Activated naive CD8-positive, alpha-beta T cell treated with anti-CD3 and anti-CD28 coated beads, Interleukin-2, amount 50 U/mL, for 24 hours (primary cell): ENCODE results near the gene RNLS.

Source experiments
- ATAC-seq: fragments of 150-1000 bp; cut with Tn5 transposase; one replicate; pipeline ENCODE4 v1.10.0; 2021
- DNase-seq: peaks from one replicate; pipeline ENCODE4 v3.0.0; 2021
- H3K27ac Mint-ChIP-seq: one replicate; pipeline ENCODE4 v1.8.0; 2021; ENCODE audit warnings: mild to moderate bottlenecking, mixed read lengths
- H3K27me3 Mint-ChIP-seq: one replicate; pipeline ENCODE4 v1.8.0; 2021; ENCODE audit warnings: mixed read lengths
- H3K36me3 Mint-ChIP-seq: one replicate; pipeline ENCODE4 v1.8.0; 2021; ENCODE audit warnings: low read depth, mixed read lengths
- H3K4me1 Mint-ChIP-seq: one replicate; pipeline ENCODE4 v1.8.0; 2021; ENCODE audit warnings: mixed read lengths
- H3K4me3 Mint-ChIP-seq: one replicate; pipeline ENCODE4 v1.8.0; 2021; ENCODE audit warnings: mild to moderate bottlenecking, moderate library complexity, mixed read lengths
- H3K9me3 Mint-ChIP-seq: one replicate; pipeline ENCODE4 v1.8.0; 2021; ENCODE audit warnings: mixed read lengths

The RNLS gene

GRCh38 chr10:88236121-88236743 is 346.9 kb downstream of the RNLS start:
- no peak for DNase-seq

GRCh38 chr10:88234297-88234696 is 348.8 kb downstream of the RNLS start:
- no peak overlapping the region for H3K4me3 Mint-ChIP-seq
- H3K36me3 Mint-ChIP-seq: no peaks in the 10 kb centered on the region
- peaks cover 7% of the 10 kb centered on the region for H3K9me3 Mint-ChIP-seq
- no peak overlapping the region for H3K27ac Mint-ChIP-seq
- peaks cover 4% of the 10 kb centered on the region for H3K4me1 Mint-ChIP-seq
- DNase-seq: no peak
- no peaks in the 10 kb centered on the region for H3K27me3 Mint-ChIP-seq
- ATAC-seq: no peak

More at GRCh38 chr10:88236121-88236743, 346.9 kb downstream of the RNLS start:
- H3K27ac Mint-ChIP-seq: no peak overlapping the region
- H3K4me1 Mint-ChIP-seq: peaks cover 4% of the 10 kb centered on the region
- no peak overlapping the region for H3K4me3 Mint-ChIP-seq
- H3K9me3 Mint-ChIP-seq: no peaks in the 10 kb centered on the region
- H3K27me3 Mint-ChIP-seq: no peaks in the 10 kb centered on the region
- ATAC-seq: no peak
- no peaks in the 10 kb centered on the region for H3K36me3 Mint-ChIP-seq

GRCh38 chr10:88233870-88234269 is 349.2 kb downstream of the RNLS start:
- H3K27ac Mint-ChIP-seq: no peak overlapping the region
- DNase-seq: no peak
- no peak overlapping the region for H3K4me3 Mint-ChIP-seq
- peaks cover 7% of the 10 kb centered on the region for H3K9me3 Mint-ChIP-seq
- no peak for ATAC-seq
- no peaks in the 10 kb centered on the region for H3K27me3 Mint-ChIP-seq
- no peaks in the 10 kb centered on the region for H3K36me3 Mint-ChIP-seq
- H3K4me1 Mint-ChIP-seq: peaks cover 4% of the 10 kb centered on the region

- Mint-ChIP-seq H3K4me1 (peaks cover 4% of the 10 kb centered on the region), H3K4me3 (no peak overlapping the region), H3K36me3 (no peaks in the 10 kb centered on the region), H3K9me3 (peaks cover 7% of the 10 kb centered on the region), H3K27me3 (no peaks in the 10 kb centered on the region), H3K27ac (no peak overlapping the region)
- ATAC-seq (no peak), DNase-seq (no peak)
Observed at GRCh38 chr10:88232983-88233543, 350.1 kb downstream of the RNLS start.

GRCh38 chr10:88232029-88232895 is 350.9 kb downstream of the RNLS start:
- no peaks in the 10 kb centered on the region for H3K27me3 Mint-ChIP-seq
- peaks cover 7% of the 10 kb centered on the region for H3K9me3 Mint-ChIP-seq
- ATAC-seq (no peak), DNase-seq (no peak)
- H3K36me3 Mint-ChIP-seq: no peaks in the 10 kb centered on the region
- no peak overlapping the region for H3K4me3 Mint-ChIP-seq
- peaks cover 4% of the 10 kb centered on the region for H3K4me1 Mint-ChIP-seq
- H3K27ac Mint-ChIP-seq: no peak overlapping the region

GRCh38 chr10:88230251-88230650 is 352.9 kb downstream of the RNLS start:
- H3K27ac Mint-ChIP-seq: no peak overlapping the region
- H3K4me1 Mint-ChIP-seq: no peaks in the 10 kb centered on the region
- H3K27me3 Mint-ChIP-seq: no peaks in the 10 kb centered on the region
- no peak overlapping the region for H3K4me3 Mint-ChIP-seq
- no peak for DNase-seq
- ATAC-seq: no peak
- H3K36me3 Mint-ChIP-seq: no peaks in the 10 kb centered on the region
- H3K9me3 Mint-ChIP-seq: peaks cover 7% of the 10 kb centered on the region

- DNase-seq: no peak
- ATAC-seq: no peak
- no peaks in the 10 kb centered on the region for H3K27me3 Mint-ChIP-seq
- H3K27ac Mint-ChIP-seq: no peak overlapping the region
- H3K4me1 Mint-ChIP-seq: no peaks in the 10 kb centered on the region
- H3K36me3 Mint-ChIP-seq: no peaks in the 10 kb centered on the region
- H3K9me3 Mint-ChIP-seq: peaks cover 7% of the 10 kb centered on the region
- H3K4me3 Mint-ChIP-seq: no peak overlapping the region
Observed at GRCh38 chr10:88228130-88228529, 355.0 kb downstream of the RNLS start.

GRCh38 chr10:88227342-88228018 is 355.6 kb downstream of the RNLS start:
- ATAC-seq (no peak), DNase-seq (no peak)
- Mint-ChIP-seq H3K27me3 (no peaks in the 10 kb centered on the region), H3K9me3 (peaks cover 7% of the 10 kb centered on the region), H3K4me1 (no peaks in the 10 kb centered on the region), H3K27ac (no peak overlapping the region), H3K4me3 (no peak overlapping the region), H3K36me3 (no peaks in the 10 kb centered on the region)

- DNase-seq (no peak), ATAC-seq (no peak)
- Mint-ChIP-seq H3K36me3 (no peaks in the 10 kb centered on the region), H3K4me1 (no peaks in the 10 kb centered on the region), H3K27me3 (no peaks in the 10 kb centered on the region), H3K27ac (no peak overlapping the region), H3K4me3 (no peak overlapping the region), H3K9me3 (peaks cover 7% of the 10 kb centered on the region)
Observed at GRCh38 chr10:88226891-88227290, 356.2 kb downstream of the RNLS start.

GRCh38 chr10:88226071-88226659 is 357.0 kb downstream of the RNLS start:
- no peaks in the 10 kb centered on the region for H3K27me3 Mint-ChIP-seq
- H3K4me1 Mint-ChIP-seq: no peaks in the 10 kb centered on the region
- no peak overlapping the region for H3K4me3 Mint-ChIP-seq
- H3K36me3 Mint-ChIP-seq: no peaks in the 10 kb centered on the region
- no peak for ATAC-seq
- H3K9me3 Mint-ChIP-seq: peaks cover 7% of the 10 kb centered on the region
- DNase-seq: no peak
- no peak overlapping the region for H3K27ac Mint-ChIP-seq
